A549 (cell line): ENCODE data around the gene NPY2R. TPM values are rescaled to one million over a fixed set of nuclear protein-coding genes. Genes with fewer than 3 reads are reported as not detected.

ENCODE experiments used
- ATAC-seq, 2 experiments: fragments of 200-7000 bp in 1 of 2; fragments of >200 bp in 1 of 2; cut with Nextera tagmentation in 1 of 2; cut with Tn5 transposase in 1 of 2; 3 replicates each; pipeline versions ENCODE4 v1.8.0 to v1.9.1; 2018 to 2020; ENCODE audit warnings: mild to moderate bottlenecking in 1 of 2, moderate library complexity in 1 of 2
- CTCF ChIA-PET: fragments of 300-600 bp; sonication (Branson Sonifier 250); formaldehyde crosslinking; extraction: SDS; loops from one replicate; lab custom pipeline; 2021; ENCODE audit warnings: antibody characterized with exemption, inconsistent platforms; lab: Yijun Ruan, JAX
- POLR2A ChIA-PET: fragments of 350-600 bp; formaldehyde crosslinking; extraction: SDS; loops from one replicate; lab custom pipeline; 2021; ENCODE audit warnings: antibody characterized with exemption, inconsistent platforms; lab: Yijun Ruan, JAX
- DNase-seq, 2 experiments: peaks; one replicate each; pipeline versions ENCODE4 v3.0.0 to v3.0.0-alpha.2; 2011 to 2016; ENCODE audit warnings: low read depth in 1 of 2, low spot score in 1 of 2
- FAIRE-seq: peaks from 2 replicates; lab custom pipeline; 2011; peaks lifted over from hg19 to GRCh38; lab: Jason Lieb, UNC
- H3K27ac ChIP-seq, 2 experiments: fragments of >200 bp; sonication (Bioruptor Twin); formaldehyde crosslinking; 3 replicates each; pipeline ENCODE4 v1.5.1; 2016 to 2017
- H3K4me1 ChIP-seq: fragments of >200 bp; sonication (Bioruptor Twin); formaldehyde crosslinking; 3 replicates; pipeline ENCODE4 v1.6.1; 2016
- H3K4me2 ChIP-seq: fragments of >200 bp; sonication (Bioruptor Twin); formaldehyde crosslinking; 3 replicates; pipeline ENCODE4 v1.6.1; 2016
- H3K4me3 ChIP-seq: fragments of >200 bp; sonication (Bioruptor Twin); formaldehyde crosslinking; 3 replicates; pipeline ENCODE4 v1.5.1; 2016
- H3K9me3 ChIP-seq: fragments of >200 bp; sonication (Bioruptor Twin); formaldehyde crosslinking; 3 replicates; pipeline ENCODE4 v1.6.1; 2016
- HEYL ChIP-seq: fragments of 250-450 bp; sonication (Bioruptor Pico); IDR thresholded peaks from 2 replicates; pipeline ENCODE4 v1.8.0; 2021; ENCODE audit warnings: mild to moderate bottlenecking, moderate library complexity
- RCOR1 ChIP-seq: fragments of 150-350 bp; IDR thresholded peaks from 2 replicates; pipeline ENCODE4 v1.6.1; 2014; ENCODE audit warnings: antibody characterized with exemption, low read length, low read depth
- RNF2 ChIP-seq: fragments of 200-600 bp; sonication (generic); IDR thresholded peaks from 2 replicates; pipeline ENCODE4 v1.6.1; 2016; ENCODE audit warnings: low read depth, mild to moderate bottlenecking, antibody characterized with exemption, moderate library complexity, borderline replicate concordance
- SMC3 ChIP-seq: fragments of >200 bp; sonication (Bioruptor Twin); formaldehyde crosslinking; IDR thresholded peaks from 3 replicates; pipeline ENCODE4 v1.6.1; 2018; ENCODE audit warnings: inconsistent platforms
- TP53 ChIP-seq: fragments of 250-450 bp; sonication (Bioruptor Pico); IDR thresholded peaks from 2 replicates; pipeline ENCODE4 v1.5.0; 2021; ENCODE audit warnings: mild to moderate bottlenecking, moderate library complexity
- WGBS: methylation state at CpG from one replicate; pipeline ENCODE4 v1.1.6; 2017; ENCODE audit errors: missing lambda C conversion rate; 5-methylcytosine and 5-hydroxymethylcytosine counted together
- polyA plus RNA-seq, 4 experiments: library from polyadenylated mRNA; depleted of rRNA in 3 of 4; stranded (reverse); fragments of >200 nt; fragmentation: RNase III in 1 of 4; extraction: RNeasy Plus Mini Kit Qiagen cat#74134 plus additional on column Dnase treatment in 1 of 4; gene quantifications; 2 replicates in 3 of 4; 3 replicates in 1 of 4; pipeline ENCODE4 v1.2.3, GENCODE V29; 2011 to 2017
- TF ChIP-seq, protein P1 (sequence below): fragments of 450-650 bp; IDR thresholded peaks from 2 replicates; pipeline ENCODE4 v1.6.1; 2014; ENCODE audit warnings: antibody characterized with exemption
- TF ChIP-seq, protein P2 (sequence below): IDR thresholded peaks from 2 replicates; pipeline ENCODE4 v1.6.1; 2012

NPY2R gene
- polyA plus RNA-seq, 2 of the 4 experiments (the other 2 are of a cell fraction): 0.05 to 0.26 TPM

DNA sequence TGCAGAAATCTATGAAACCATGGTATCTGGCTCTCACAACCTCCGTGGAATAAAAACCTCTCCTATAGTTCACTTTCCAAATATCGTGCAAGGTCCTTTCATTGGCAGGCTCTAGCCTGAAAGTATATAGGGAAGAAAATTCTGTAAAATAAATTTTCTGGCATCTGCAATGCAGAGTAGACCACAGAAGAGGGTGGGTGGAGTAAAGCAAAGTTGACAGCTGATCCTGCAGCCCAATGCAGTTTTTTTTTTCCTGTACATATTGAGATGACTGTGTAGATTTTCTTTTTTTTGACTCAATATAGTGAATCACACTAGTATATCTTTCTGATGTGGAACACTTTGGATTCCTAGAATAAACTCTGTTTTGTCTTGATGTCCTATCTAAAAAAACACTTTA lies 56.7 kb downstream of the NPY2R start:
- no peaks in the 10 kb centered on the region for H3K9me3 ChIP-seq
- DNase-seq (no peak), FAIRE-seq (no peak), ATAC-seq (no peak)
- no peak overlapping the region for H3K4me3 ChIP-seq
- no peak overlapping the region for H3K4me2 ChIP-seq
- H3K4me1 ChIP-seq: no peaks in the 10 kb centered on the region
- ChIA-PET CTCF (no interaction called here), POLR2A (no interaction called here)
- H3K27ac ChIP-seq: no peak overlapping the region
- WGBS: 24% methylated on average over 2 of the region's 2 CpGs
- TF ChIP-seq, protein P1, sequence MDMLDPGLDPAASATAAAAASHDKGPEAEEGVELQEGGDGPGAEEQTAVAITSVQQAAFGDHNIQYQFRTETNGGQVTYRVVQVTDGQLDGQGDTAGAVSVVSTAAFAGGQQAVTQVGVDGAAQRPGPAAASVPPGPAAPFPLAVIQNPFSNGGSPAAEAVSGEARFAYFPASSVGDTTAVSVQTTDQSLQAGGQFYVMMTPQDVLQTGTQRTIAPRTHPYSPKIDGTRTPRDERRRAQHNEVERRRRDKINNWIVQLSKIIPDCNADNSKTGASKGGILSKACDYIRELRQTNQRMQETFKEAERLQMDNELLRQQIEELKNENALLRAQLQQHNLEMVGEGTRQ: no peak
- TF ChIP-seq TP53: no peak
- no peak for TF ChIP-seq RCOR1
- TF ChIP-seq RNF2: no peak
- no peak for TF ChIP-seq HEYL (CRISPR knock-in tag)
- TF ChIP-seq SMC3: no peak
- TF ChIP-seq, protein P2, sequence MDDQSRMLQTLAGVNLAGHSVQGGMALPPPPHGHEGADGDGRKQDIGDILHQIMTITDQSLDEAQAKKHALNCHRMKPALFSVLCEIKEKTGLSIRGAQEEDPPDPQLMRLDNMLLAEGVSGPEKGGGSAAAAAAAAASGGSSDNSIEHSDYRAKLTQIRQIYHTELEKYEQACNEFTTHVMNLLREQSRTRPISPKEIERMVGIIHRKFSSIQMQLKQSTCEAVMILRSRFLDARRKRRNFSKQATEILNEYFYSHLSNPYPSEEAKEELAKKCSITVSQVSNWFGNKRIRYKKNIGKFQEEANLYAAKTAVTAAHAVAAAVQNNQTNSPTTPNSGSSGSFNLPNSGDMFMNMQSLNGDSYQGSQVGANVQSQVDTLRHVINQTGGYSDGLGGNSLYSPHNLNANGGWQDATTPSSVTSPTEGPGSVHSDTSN: no peak

Other genes starting within 250 kb of the NPY2R start
- 11.4 and 18.1 TPM in 2 replicates for gene MAP9, start 168.3 kb downstream of the NPY2R start, polyA plus RNA-seq (2011; rRNA removed)
- gene MAP9, start 168.3 kb downstream of the NPY2R start, polyA plus RNA-seq (2017; fragmentation: RNase III; extraction: RNeasy Plus Mini Kit Qiagen cat#74134 plus additional on column Dnase treatment): 8.2 to 8.8 TPM (median 8.7 TPM) in 3 replicates